ENCODE measurements around the gene DSCAML1.

- TF ChIP-seq, protein P1, sequence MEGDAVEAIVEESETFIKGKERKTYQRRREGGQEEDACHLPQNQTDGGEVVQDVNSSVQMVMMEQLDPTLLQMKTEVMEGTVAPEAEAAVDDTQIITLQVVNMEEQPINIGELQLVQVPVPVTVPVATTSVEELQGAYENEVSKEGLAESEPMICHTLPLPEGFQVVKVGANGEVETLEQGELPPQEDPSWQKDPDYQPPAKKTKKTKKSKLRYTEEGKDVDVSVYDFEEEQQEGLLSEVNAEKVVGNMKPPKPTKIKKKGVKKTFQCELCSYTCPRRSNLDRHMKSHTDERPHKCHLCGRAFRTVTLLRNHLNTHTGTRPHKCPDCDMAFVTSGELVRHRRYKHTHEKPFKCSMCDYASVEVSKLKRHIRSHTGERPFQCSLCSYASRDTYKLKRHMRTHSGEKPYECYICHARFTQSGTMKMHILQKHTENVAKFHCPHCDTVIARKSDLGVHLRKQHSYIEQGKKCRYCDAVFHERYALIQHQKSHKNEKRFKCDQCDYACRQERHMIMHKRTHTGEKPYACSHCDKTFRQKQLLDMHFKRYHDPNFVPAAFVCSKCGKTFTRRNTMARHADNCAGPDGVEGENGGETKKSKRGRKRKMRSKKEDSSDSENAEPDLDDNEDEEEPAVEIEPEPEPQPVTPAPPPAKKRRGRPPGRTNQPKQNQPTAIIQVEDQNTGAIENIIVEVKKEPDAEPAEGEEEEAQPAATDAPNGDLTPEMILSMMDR (IDR thresholded peaks at IDR 0.05) = no peak
- TF ChIP-seq POLR2A (IDR thresholded peaks at IDR 0.05) = no peak
Measured at GRCh38 chr11:117597071-117597470, 199.9 kb downstream of the DSCAML1 start.
